ENCODE measurements around the gene KLHDC9.

DNA sequence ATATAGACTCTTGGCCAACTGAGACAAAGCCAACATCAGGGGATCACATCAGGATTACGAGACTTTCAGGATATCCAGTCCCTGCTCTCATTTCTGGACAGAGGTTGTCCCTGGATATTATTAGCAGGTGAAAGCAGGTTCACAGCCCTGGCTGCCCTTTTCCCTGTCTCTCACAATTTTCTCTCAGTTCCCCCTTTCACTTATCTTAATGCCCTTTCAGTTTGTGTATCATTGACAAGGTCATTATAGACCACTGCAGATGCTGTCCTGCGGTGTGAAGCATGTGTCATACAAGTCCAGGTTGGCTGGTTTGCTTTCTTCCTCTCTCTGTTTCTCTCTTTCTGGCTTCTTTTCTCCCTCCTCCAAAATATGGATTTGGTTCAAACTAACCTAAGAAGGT is 2.1 kb upstream of the KLHDC9 start:
- TF ChIP-seq, protein P1, sequence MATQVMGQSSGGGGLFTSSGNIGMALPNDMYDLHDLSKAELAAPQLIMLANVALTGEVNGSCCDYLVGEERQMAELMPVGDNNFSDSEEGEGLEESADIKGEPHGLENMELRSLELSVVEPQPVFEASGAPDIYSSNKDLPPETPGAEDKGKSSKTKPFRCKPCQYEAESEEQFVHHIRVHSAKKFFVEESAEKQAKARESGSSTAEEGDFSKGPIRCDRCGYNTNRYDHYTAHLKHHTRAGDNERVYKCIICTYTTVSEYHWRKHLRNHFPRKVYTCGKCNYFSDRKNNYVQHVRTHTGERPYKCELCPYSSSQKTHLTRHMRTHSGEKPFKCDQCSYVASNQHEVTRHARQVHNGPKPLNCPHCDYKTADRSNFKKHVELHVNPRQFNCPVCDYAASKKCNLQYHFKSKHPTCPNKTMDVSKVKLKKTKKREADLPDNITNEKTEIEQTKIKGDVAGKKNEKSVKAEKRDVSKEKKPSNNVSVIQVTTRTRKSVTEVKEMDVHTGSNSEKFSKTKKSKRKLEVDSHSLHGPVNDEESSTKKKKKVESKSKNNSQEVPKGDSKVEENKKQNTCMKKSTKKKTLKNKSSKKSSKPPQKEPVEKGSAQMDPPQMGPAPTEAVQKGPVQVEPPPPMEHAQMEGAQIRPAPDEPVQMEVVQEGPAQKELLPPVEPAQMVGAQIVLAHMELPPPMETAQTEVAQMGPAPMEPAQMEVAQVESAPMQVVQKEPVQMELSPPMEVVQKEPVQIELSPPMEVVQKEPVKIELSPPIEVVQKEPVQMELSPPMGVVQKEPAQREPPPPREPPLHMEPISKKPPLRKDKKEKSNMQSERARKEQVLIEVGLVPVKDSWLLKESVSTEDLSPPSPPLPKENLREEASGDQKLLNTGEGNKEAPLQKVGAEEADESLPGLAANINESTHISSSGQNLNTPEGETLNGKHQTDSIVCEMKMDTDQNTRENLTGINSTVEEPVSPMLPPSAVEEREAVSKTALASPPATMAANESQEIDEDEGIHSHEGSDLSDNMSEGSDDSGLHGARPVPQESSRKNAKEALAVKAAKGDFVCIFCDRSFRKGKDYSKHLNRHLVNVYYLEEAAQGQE (IDR thresholded peaks at IDR 0.05; ENCODE audit: insufficient read depth in 1 of 2, low read depth in 2 of 2, low read length in 2 of 2), result no peak
- no peak for TF ChIP-seq POLR2AphosphoS5 (IDR thresholded peaks at IDR 0.05; ENCODE audit: low read depth, low read length)
- no peak for TF ChIP-seq TAF1 (IDR thresholded peaks at IDR 0.05; ENCODE audit: borderline replicate concordance, insufficient read depth, low read length)

Measured in PFSK-1 (cell line).